GM19468 (cell line): ENCODE data around the gene RHPN2.
"Not testable (repeated sequence)": the region's sequence is repeated elsewhere in the genome, so short reads cannot be mapped to it uniquely, and the experiment has no call there.

ENCODE experiments used
- ATAC-seq: cut with Tn5 transposase; IDR thresholded peaks from one replicate; pipeline ENCODE4 v1.9.1; 2021; ENCODE audit warnings: mild to moderate bottlenecking, moderate library complexity, moderate number of reproducible peaks; ENCODE audit not compliant: unreplicated experiment; ENCODE audit errors: extremely low read depth

RHPN2 gene

DNA sequence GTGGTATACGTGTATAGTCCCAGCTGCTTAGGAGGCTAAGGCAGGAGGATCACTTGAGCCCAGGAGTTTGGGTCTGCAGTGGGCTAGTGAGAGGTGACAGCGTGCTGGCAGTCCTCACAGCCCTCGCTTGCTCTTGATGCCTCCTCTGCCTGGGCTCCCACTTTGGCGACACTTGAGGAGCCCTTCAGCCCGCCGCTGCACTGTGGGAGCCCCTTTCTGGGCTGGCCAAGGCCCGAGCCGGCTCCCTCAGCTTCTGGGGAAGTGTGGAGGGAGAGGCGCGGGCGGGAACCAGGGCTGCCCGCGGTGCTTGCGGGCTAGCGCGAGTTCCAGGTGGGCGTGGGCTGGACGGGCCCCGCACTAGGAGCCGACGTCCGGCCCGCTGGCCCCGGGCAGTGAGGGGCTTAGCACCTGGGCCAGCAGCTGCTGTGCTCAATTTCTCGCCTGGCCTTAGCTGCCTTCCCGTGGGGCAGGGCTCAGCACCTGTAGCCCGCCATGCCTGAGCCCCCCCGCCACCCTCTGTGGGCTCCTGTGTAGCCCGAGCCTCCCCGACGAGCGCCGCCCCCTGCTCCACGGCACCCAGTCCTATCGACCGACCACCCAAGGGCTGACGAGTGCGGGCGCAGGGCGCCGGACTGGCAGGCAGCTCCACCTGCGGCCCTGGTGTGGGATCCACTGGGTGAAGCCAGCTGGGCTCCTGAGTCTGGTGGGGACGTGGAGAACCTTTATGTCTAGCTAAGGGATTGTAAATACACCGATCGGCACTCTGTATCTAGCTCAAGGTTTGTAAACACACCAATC lies 28.1 kb downstream of the RHPN2 start:
- not testable (repeated sequence) for ATAC-seq

DNA sequence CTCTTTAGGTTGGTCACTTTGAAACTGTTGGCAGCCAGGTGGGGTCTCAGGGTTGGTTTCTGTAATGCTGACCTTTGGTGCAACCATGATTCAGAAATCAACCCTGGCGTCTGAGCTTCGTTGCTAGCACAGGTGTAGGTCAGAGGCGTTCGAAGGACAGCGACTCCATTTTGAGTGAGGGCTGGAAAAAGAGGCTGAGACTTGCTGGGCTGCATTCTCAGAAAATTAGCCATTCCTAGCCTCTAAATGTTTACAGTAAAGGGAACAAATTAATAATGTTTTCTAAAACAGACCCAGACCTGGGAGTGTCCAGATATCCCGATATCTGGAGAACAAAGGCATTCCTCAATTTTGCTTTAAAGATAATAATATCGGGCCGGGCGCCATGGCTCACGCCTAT lies 29.2 kb downstream of the RHPN2 start:
- no peak for ATAC-seq

DNA sequence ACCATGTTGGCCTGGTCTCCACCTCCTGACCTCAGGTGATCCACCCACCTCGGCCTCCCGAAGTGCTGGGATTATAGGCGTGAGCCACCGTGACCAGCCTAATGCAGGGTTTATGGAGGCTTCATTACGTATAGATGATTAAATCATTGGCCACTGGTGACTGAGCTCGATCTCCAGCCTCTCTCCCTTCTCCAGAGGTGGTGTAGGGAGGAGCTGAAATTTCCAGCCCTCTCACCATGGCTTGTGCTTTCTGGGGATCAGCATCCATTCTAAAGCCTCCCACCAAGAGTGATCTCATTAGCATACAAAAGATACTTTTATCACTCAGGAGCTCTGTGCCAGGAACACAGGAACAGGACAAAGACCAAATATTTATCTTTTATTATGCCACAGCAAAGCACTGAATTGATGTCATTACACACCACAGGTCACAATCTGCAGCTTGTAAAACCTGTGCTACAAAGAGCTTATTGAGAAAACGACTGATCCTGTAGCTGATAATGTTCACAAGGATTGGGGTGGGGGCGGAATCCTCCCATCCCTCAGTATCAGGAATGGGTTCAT lies 32.4 kb downstream of the RHPN2 start:
- no peak for ATAC-seq

DNA sequence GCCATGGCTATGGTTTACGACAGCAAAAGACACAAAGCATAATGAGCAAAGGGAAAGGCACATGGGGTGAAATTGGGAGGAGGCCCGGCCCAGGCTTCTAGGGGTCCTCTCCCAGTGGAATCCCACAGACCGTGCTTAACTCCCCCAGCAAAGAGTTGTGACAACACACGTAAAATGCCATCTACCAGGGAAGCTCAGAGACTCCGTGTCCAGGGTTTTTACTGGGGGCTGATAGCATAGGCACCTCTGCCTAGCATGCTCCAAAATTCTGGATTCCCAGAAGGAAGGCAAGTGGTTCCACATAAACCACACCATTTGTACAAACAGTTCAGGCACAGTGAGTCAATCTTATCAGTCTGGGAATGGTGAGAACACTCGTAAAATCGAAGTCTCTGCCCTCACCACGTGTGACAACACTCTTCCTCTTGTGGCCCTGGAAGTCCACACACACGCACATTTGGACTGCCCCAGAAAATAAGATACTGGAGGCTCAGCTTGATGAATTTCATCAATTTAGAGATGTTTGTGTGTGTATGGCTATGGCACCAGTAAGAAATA lies 34.9 kb downstream of the RHPN2 start:
- no peak for ATAC-seq

DNA sequence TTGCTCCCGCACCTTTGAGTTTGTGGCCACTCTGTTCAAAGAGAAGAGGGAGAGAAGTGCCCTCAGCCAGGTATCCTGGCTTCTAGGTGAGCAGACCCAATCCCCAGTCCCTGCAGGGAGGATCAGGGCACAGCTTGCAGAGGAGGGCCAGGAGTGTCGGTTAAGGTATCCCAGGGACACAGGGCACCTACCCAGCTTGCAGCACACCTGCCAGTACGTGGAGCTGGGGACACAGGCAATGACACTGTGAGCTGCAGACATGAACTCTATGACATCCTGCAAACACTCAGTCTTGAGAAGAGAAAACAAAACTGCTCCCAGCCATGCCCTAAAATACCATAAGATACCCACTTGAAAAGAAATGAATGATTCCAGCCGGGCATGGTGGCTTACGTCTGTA lies 38.1 kb downstream of the RHPN2 start:
- not testable (repeated sequence) for ATAC-seq

DNA sequence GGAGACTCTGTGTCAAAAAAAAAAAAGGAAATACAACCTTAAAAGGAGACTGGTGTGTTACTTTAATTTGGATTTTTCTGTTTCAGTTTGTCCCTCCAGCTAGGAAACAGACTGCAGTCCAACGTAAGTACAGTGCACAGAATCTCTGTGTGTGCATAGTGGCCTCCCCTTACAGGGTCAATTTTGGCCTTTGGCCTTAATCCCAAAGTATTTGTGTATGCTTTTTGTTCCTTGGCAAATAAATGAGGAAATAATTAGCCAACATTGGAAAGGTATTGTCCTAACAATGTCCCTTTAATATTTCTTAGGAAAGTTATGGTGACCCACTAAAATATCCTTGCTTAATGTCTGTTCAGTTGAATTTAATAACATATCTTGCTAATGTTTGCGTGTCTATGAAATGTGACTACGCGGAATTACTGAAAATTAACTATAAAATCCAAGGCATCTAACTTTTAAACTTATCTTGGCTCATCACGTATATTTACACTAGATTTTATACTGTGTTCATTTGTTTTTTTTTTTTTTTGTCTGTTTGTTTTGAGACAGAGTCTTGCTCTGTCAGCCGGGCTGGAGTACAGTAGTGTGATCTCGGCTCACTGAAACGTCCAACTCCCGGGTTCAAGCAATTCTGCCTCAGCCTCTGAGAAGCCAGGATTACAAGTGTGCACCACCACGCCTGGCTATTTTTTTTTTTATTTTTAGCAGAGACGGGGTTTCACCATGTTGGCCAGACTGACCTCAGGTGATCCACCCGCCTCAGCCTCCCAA lies 39.0 kb downstream of the RHPN2 start:
- not testable (repeated sequence) for ATAC-seq

DNA sequence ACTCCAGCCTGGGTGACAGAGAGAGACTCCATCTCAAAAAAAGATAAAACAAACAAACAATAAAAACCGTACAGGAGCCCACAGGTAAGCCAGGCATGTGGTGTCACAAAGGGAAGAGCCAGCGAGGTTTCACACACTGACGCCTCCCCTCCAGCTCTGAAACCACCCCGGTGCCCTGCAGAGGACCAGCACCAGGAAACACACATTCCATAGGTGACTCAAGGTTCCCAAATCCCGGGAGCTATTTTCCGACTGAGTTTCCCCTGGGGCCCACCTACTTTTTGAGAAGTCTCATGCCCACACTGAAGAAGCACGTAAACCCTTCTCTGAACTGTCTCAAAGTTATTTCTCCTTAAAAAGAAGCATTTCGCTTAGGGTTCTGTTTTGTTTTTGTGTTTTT lies 40.3 kb downstream of the RHPN2 start:
- ATAC-seq: no peak

DNA sequence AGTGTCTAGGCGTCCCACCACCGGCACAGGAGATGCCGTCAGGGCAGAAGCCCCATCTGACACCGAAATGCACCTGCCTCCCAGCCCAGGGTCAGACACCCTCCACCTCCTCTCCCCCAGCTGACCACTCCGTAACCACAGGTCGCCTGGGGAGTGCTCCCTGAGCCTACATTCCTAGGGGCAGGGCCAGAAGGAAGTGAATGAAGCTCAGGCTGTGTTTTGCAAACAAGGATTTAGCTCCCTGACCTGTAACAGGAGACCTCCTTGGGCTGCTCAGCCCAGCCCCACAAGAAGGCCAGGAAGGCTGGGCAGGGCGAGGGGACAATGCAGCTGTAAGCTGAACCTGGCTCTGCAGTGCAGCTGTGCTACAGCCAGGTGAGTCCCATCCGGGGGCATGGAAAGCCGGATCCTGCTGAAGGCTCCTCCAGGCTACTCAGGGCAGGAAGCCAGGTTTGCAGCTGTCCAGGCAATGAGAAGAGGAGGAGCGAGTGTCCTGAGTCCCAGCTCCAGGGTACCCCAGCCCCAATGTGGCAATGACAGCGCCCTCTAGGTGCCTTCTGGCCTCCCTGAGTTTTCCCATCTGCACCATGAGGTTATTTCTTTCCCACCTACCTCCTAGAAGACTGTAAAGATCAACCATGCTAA lies 42.1 kb downstream of the RHPN2 start:
- no peak for ATAC-seq

DNA sequence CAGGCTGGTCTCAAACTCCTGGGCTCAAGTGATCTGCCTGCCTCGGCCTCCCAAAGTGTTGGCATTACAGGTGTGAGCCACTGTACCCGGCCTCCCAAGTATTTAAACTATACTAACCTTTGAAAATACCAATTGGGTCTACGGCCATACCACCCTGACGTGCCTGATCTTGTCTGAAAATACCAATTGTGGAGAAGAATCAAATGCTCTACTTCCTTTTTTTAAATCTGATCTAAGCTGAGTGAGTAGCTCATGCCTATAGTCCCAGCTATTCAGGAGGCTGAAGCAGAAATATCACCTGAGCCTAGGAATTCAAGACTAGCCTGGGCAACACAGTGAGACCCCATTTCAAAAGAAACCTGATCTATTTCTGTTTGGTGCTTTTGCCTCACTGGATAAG lies 53.8 kb downstream of the RHPN2 start:
- ATAC-seq: not testable (repeated sequence)

DNA sequence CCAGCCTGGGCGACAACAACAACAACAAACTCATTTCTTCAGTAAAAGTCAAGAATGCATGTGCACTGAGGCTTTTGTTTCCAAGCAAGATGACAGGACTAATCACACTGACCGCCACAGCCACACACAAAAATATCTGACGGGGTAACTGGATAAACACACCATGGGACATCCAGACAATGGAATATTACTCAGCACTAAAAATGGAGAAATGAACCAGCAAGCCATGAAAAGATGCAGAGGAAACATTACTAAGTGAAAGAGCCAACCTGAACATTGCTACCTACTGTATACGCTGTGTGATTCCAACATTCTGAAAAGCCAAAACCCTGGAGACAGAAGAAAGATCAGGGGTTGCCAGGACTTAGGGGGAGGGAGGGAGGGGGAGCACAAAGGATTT lies 56.0 kb downstream of the RHPN2 start:
- no peak for ATAC-seq

DNA sequence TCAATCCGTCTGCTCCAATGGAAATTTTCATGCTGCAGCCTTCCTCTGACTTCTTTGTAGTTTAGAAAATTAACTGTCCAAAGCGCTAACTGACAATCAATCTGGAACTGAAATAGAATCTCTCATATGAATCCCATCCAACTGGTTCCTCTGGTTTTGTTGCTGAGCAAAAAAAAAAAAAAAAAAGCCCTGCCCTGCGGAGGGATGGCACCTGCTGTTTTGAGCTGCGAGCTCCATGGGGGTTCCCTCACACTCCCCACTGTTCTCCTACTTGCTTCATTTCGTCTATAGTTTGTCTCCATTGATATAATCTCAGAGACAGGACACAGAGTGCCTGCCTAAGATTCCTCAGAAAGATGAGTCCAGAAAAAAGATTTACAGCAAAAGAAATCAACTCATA lies 59.2 kb downstream of the RHPN2 start:
- ATAC-seq: no peak

DNA sequence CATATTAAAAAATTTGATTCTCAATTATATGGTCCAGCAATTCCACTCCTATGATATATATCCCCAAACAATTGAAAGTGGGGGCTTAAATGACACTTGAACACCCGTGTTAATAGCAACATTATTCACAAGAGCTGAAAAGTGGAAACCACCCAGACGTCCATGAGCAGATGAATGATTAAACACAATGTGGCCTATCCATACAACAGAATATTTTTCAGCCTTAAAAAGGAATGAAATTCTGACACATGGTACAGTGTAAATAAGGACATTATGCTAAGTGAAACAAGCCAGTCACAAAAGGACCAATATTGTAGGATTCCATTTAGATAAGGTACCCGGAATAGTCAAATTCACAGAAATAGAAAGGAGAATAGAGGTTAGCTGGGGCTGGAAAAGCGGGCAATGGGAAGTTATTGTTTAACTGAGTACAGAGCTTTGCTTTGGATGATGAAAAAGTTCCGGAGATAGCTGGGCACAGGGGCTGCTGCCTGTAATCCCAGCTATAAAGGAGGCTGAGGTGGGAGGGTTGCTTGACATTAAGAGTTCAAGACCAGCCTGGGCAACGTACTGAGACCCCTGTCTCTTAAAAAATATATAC lies 61.2 kb downstream of the RHPN2 start:
- ATAC-seq: not testable (repeated sequence)

DNA sequence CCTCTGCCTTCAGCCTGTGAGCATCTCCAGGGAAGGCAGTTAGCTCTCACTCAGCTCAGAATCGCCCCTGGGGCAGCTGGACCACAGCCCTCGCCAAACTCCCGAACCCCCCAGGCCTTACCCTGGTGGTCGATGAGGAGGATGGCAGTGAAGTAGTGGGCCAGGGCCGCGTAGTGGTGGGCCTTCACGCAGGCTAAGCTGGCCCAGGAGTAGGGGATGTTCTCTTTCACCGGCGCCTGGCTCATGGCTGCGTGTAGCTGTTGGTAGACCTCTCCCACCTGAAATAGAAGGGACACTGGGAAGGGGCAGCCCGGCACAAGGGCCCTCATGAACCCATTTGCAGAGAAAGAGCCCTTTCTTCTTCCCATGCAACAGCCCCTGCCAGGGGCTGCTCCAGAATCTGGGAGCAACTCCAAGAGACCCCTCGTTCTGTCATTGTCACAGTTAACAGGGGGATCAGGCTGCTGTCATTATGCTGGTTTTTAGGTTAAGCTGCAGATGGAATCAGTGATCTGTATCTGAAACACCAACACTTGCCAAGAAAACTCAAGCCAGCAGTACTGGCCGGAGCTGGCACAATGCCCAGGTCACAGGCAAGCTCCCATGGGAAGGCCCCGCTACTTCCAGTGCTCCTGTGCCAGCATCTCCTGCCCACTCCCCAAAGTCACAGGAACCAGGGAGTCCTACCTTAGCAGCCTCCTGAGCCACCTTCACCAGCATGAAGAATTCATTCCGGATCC lies 62.4 kb downstream of the RHPN2 start:
- ATAC-seq: not testable (repeated sequence)

DNA sequence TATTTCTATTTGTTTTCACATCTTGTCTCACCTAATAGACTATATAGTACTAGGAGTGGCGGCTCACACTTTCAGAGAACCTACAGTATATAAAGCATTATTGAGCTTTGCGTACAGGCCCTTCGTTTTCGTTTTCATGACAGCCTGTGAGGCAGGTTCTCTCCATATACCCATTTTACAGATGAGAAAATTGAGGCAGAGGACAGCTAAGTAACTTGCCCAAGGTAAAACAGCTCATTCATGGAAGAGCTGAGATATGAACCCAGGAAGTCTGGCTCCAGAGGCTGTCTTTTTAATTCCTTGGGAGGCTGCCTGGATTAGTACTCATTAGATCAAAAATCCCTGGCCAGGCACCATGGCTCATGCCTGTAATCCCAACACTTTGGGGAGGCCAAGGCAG lies 63.8 kb downstream of the RHPN2 start:
- ATAC-seq: no peak

DNA sequence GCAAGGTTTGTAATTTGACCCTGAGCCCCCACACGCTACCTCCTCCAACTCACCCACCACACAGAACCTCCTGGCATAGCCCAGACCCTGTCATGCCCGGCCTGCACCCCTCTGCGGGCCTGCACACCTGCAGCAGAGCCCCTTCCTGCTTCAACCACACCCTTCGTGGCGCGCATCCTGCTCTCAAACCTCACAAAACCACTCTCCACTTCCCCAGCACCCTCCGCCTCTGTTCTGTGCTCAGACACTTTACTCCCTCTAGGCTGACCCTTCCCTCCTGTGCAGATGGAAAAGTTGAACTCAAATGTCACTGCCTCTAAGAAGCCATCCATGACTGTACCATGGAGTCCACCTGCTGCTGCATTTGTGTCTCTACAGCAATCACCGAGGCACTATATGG lies 64.2 kb downstream of the RHPN2 start:
- ATAC-seq: no peak

DNA sequence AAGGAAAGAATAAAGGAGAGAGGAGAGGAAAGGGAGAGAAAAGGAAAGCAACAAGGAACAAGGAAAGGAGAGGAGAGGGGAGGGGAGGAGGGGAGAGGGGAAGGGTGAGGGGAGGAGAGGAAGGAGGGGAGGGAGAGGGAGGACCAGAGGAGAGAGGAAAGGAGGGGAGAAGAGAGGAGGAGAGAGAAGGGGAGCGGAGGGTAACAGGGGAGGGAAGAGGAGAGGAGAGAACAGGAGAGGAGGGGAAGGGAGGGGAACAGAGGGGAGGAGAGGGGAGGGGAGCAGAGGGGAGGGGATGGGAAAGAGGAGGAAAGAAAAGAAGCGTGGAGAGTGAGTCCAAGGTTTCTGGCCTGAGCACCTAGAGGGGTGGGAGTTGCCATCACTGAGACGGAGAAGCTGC lies 66.0 kb downstream of the RHPN2 start:
- no peak for ATAC-seq

DNA sequence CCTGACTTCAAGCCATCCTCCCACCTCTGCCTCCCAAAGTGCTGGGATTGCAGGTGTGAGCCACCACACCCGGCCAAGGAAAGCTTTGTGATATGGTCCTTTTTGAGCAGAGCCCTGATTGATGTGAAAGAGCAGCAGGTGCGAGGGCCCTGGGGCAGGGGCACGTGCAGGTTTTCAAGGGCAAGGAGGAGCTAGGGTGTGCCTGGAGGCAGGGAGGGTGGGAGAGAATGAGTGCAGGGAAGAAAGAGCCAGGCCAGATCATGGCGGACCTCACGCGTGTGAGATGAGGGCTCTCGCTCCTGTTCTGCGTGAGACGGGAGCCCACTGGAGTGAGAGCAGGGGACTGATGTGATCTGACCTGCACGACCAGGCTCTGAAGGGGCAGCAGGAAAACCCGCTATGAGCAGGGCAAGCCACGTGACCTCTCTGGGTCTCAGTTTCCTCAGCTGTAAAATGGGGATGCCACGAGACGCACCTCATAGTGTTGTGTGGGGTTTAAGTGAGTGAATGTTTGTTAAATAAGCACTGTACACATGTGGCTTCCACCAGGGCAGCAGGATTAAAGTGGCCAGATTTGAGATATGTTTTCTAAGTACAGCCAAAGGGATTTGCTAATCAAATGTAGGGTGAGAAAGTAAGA lies 66.9 kb downstream of the RHPN2 start:
- no peak for ATAC-seq

DNA sequence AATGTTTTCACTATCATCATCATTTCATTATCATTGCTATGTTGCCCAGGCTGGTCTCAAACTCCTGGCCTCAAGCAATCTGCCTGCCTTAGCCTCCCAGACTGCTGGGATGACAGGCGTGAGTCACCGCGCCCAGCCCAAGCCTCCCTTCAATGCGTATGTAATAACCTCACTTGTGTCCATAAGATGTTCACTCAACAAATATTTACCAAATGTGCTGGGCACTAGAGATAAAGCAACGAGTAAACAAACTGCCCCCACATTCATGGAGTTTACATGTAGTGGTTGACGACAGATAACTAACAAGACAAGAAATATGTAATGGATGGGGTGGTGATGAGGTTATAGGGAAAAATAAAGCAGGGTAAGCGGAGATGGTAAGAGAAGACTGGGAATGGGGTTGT lies 67.6 kb downstream of the RHPN2 start:
- ATAC-seq: not testable (repeated sequence)

DNA sequence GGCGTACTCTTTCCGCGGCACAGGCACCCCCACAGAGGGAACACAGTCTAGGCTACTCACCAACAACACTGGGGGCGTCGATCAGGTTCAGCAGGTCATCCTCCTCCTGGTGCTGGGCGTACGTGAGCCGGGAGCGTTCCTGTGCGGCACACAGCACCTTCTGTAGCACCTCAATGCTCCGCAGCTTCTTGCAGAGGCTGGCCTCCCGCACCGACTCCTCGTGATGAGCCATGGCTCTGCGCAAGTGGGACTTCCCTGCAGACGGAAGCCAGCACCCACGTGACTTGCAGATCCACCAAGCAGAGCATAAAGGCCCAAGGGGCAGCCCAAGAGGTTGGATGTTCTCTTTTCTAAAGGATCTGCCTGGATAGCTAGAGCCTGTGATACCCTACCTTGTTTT lies 68.7 kb downstream of the RHPN2 start:
- not testable (repeated sequence) for ATAC-seq
